ENCODE results near the gene AQP12A.
"Not testable (repeated sequence)": the region's sequence is repeated elsewhere in the genome, so short reads cannot be mapped to it uniquely, and the experiment has no call there.

DNA sequence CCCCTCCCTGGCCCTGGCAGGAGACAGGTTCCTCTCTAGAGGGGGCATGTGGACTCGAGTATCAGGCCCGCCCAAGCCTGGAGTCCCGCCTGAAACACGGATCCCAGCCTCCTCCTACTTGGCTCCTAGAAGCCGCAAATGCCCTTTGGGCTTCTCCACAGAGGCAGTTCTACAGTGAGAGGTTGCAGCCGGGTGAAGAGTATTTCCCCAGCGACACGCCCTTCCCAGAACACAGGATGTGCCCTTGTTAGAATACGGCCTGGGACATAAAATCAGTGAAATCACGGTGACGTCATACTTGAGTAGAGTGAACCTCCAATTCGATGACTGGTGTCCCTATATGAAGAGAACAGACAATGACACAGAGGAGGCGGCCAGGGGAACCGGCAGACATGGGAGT is 13.6 kb upstream of the AQP12A start:
- TF ChIP-seq, protein P1, sequence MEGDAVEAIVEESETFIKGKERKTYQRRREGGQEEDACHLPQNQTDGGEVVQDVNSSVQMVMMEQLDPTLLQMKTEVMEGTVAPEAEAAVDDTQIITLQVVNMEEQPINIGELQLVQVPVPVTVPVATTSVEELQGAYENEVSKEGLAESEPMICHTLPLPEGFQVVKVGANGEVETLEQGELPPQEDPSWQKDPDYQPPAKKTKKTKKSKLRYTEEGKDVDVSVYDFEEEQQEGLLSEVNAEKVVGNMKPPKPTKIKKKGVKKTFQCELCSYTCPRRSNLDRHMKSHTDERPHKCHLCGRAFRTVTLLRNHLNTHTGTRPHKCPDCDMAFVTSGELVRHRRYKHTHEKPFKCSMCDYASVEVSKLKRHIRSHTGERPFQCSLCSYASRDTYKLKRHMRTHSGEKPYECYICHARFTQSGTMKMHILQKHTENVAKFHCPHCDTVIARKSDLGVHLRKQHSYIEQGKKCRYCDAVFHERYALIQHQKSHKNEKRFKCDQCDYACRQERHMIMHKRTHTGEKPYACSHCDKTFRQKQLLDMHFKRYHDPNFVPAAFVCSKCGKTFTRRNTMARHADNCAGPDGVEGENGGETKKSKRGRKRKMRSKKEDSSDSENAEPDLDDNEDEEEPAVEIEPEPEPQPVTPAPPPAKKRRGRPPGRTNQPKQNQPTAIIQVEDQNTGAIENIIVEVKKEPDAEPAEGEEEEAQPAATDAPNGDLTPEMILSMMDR (IDR thresholded peaks at IDR 0.05), result not testable (repeated sequence)
- not testable (repeated sequence) for TF ChIP-seq POLR2A, POLR2AphosphoS5, EP300 (IDR thresholded peaks at IDR 0.05)

All from sigmoid colon (tissue), 4 donors.